Panc1 (cell line): ENCODE data around the gene RILPL1.

Experiments used
- POLR2AphosphoS5 ChIP-seq: IDR thresholded peaks from 2 replicates; pipeline ENCODE4 v1.6.1; 2012; ENCODE audit warnings: mild to moderate bottlenecking, low read depth, low read length, moderate library complexity
- SIN3A ChIP-seq: IDR thresholded peaks from 2 replicates; pipeline ENCODE4 v1.6.1; 2012; ENCODE audit warnings: low read depth, mild to moderate bottlenecking, low read length, moderate library complexity, borderline replicate concordance; ENCODE audit not compliant: insufficient read depth
- TF ChIP-seq, protein P1 (sequence below), 2 experiments: IDR thresholded peaks; 2 replicates each; pipeline ENCODE4 v1.6.1; 2011 to 2012; ENCODE audit warnings: low read depth in 2 of 2, control low read depth in 1 of 2, low read length in 1 of 2, mild to moderate bottlenecking in 1 of 2, moderate library complexity in 1 of 2; ENCODE audit not compliant: insufficient read depth in 1 of 2

GRCh38 chr12:123449856-123450255, 83.7 kb downstream of the RILPL1 start:
- TF ChIP-seq SIN3A (no peak), POLR2AphosphoS5 (no peak)
- TF ChIP-seq, protein P1, sequence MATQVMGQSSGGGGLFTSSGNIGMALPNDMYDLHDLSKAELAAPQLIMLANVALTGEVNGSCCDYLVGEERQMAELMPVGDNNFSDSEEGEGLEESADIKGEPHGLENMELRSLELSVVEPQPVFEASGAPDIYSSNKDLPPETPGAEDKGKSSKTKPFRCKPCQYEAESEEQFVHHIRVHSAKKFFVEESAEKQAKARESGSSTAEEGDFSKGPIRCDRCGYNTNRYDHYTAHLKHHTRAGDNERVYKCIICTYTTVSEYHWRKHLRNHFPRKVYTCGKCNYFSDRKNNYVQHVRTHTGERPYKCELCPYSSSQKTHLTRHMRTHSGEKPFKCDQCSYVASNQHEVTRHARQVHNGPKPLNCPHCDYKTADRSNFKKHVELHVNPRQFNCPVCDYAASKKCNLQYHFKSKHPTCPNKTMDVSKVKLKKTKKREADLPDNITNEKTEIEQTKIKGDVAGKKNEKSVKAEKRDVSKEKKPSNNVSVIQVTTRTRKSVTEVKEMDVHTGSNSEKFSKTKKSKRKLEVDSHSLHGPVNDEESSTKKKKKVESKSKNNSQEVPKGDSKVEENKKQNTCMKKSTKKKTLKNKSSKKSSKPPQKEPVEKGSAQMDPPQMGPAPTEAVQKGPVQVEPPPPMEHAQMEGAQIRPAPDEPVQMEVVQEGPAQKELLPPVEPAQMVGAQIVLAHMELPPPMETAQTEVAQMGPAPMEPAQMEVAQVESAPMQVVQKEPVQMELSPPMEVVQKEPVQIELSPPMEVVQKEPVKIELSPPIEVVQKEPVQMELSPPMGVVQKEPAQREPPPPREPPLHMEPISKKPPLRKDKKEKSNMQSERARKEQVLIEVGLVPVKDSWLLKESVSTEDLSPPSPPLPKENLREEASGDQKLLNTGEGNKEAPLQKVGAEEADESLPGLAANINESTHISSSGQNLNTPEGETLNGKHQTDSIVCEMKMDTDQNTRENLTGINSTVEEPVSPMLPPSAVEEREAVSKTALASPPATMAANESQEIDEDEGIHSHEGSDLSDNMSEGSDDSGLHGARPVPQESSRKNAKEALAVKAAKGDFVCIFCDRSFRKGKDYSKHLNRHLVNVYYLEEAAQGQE (IDR thresholded peaks at IDR 0.05; ENCODE audit: insufficient read depth in 1 of 2, low read depth in 2 of 2, low read length in 1 of 2) = no peak
